Fibroblast of pulmonary artery (primary cell): Measurements from ENCODE around the gene PHKG2.
A peak's percentile ranks its signal among the peaks of the same experiment; 100 is the strongest.

Experiments used
- DNase-seq: peaks from one replicate; pipeline ENCODE4 v3.0.0-alpha.2; 2010; ENCODE audit warnings: low read depth
- H3K4me3 ChIP-seq: replicated peaks from 2 replicates; pipeline ENCODE4 v1.5.1; 2011; ENCODE audit warnings: low read depth, mild to moderate bottlenecking, control low read depth, low read length, moderate library complexity
- CTCF ChIP-seq: IDR thresholded peaks from 2 replicates; pipeline ENCODE4 v1.5.1; 2011; ENCODE audit warnings: mild to moderate bottlenecking, control low read depth, low read length, inconsistent platforms; ENCODE audit errors: missing control alignments

PHKG2 gene

GRCh38 chr16:30780549-30780948 lies 32.3 kb downstream of the PHKG2 start:
- no peak overlapping the region for H3K4me3 ChIP-seq
- no peak for DNase-seq
- no peak for TF ChIP-seq CTCF

GRCh38 chr16:30782486-30783279 lies 34.5 kb downstream of the PHKG2 start:
- TF ChIP-seq CTCF: no peak

GRCh38 chr16:30783280-30784109 lies 35.3 kb downstream of the PHKG2 start:
- no peak for TF ChIP-seq CTCF
- DNase-seq: no peak
- H3K4me3 ChIP-seq: no peak overlapping the region

More at GRCh38 chr16:30782486-30783279, 34.5 kb downstream of the PHKG2 start:
- no peak overlapping the region for H3K4me3 ChIP-seq
- no peak for DNase-seq

GRCh38 chr16:30784215-30784614 lies 36.0 kb downstream of the PHKG2 start:
- no peak for TF ChIP-seq CTCF
- no peak overlapping the region for H3K4me3 ChIP-seq
- DNase-seq: no peak

- TF ChIP-seq CTCF: no peak
- peak overlapping the region; percentile 94 for H3K4me3 ChIP-seq
- no peak for DNase-seq
Observed at GRCh38 chr16:30785126-30786106, 37.2 kb downstream of the PHKG2 start.
